Hypothalamus (tissue), 51 donors: ENCODE results near the gene XRCC4.
"Not testable (repeated sequence)": the region's sequence is repeated elsewhere in the genome, so short reads cannot be mapped to it uniquely, and the experiment has no call there.

Experiments used
- DNase-seq, 51 donors: peaks; one replicate each; lab custom pipeline; 2025; lab: John Stamatoyannopoulos, UW

XRCC4 gene

GRCh38 chr5:83253720-83254119 is 176.4 kb downstream of the XRCC4 start:
- DNase-seq, result peak in 8 of 51 donors; percentile 1 to 39 (median 8)

DNA sequence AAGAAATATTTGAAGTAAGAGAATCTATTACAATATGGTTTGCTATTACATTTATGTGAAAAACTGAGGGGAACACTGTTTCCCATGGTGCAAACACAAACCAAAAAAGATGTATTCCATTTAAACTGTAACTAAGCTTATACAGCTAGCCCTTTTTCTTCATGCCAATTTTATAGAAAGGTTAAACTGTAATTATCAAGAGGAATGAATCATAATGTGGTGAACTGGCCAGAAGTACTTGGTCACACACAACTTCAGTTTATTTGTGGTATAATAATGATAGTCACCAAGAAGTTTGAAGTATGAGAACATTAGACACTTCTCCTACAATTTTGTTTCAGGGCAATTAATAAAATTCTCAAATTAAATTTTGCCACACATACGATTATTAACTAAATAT is 177.9 kb downstream of the XRCC4 start:
- DNase-seq, result no peak

DNA sequence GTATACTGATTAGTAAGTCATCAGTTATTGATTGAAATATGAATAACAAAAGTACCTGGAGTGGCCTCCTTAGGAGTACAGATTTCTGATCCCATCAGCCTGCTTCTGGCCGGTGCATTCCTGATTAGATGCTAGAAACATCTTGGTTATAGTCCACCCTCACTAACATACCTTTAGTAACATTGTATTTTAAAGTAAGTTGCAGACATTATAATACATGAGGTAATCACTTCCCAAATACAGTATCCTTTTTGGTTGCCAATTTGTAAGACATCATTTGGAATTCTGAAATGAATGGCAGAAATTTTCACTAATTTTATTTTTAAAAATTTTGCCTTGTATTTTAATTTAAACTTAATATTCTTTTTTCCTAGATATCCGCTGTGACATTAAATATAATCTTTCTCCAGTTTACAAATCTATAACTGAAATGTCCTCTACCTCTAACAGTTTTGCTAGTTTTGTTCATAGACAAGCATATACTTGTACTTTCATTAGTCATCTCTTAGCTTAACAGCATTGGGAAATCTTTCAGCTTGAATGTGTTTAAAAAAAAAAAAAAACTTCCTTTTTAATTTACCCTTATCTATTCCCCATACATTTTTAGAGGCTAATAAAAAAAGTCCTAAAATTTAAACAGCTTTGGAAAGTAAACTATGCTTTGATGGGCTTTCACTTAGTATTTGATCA is 178.9 kb downstream of the XRCC4 start:
- DNase-seq, result no peak

DNA sequence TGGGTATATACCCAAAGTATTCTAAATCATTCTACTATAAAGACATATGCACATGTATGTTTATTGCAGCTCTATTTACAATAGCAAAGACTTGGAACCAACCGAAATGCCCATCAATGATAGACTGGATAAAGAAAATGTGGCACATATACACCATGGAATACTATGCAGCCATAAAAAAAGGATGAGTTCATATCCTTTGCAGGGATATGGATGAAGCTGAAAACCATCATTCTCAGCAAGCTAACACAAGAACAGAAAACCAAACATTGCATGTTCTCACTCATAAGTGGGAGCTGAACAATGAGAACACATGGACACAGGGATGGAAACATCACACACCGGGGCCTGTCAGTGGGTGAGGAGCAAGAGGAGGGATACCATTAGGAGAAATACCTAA is 180.3 kb downstream of the XRCC4 start:
- not testable (repeated sequence) for DNase-seq

DNA sequence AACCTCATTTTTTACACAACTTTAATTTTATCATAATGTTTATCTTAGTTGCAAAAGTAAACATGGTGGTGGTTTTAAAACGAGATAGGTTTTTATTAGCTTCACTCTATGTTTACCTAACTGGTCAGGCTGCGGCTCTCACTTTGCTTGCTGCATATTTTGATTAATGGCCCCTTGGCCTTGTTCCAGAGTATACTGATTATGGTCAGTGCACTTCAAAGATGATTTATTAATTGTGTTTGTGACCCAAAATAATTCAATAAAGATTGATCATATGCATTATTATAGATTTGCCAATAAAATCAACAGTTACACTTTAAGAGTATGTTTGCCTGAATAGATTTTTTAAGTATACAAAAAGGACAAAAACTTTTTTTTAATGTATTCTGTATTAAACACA is 188.0 kb downstream of the XRCC4 start:
- DNase-seq, result no peak

- DNase-seq, result no peak
These were observed 193.0 kb downstream of the XRCC4 start for GRCh38 chr5:83270311-83270710.

- no peak for DNase-seq
These were observed 199.8 kb downstream of the XRCC4 start for GRCh38 chr5:83277154-83277553.

GRCh38 chr5:83277953-83278352 is 200.6 kb downstream of the XRCC4 start:
- no peak for DNase-seq

- no peak for DNase-seq
These were observed 203.8 kb downstream of the XRCC4 start for GRCh38 chr5:83281176-83281575.

GRCh38 chr5:83281658-83282057 is 204.3 kb downstream of the XRCC4 start:
- no peak for DNase-seq

- no peak for DNase-seq
These were observed 206.4 kb downstream of the XRCC4 start for GRCh38 chr5:83283761-83284160.

- DNase-seq, result no peak
These were observed 208.5 kb downstream of the XRCC4 start for GRCh38 chr5:83285661-83286398.

DNA sequence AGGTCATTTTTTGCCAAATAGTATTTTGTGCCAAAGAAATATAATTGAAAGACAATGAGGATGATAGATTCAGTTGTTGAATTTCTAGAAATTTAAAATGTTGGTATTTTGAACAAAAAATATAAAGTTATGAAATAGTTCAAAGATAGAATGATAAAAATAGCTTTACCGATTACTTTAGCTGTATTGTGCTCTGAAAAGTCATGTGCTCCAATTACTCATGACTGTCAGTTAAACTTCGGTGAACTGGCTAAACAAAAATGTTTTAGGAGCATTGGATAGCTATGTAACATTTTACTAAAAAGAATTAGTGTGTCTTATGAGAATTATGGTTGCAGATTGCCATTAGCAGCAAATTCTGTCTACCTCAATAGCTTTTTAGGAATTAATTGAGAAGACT is 216.9 kb downstream of the XRCC4 start:
- no peak for DNase-seq

GRCh38 chr5:83299353-83299752 is 222.0 kb downstream of the XRCC4 start:
- no peak for DNase-seq

DNA sequence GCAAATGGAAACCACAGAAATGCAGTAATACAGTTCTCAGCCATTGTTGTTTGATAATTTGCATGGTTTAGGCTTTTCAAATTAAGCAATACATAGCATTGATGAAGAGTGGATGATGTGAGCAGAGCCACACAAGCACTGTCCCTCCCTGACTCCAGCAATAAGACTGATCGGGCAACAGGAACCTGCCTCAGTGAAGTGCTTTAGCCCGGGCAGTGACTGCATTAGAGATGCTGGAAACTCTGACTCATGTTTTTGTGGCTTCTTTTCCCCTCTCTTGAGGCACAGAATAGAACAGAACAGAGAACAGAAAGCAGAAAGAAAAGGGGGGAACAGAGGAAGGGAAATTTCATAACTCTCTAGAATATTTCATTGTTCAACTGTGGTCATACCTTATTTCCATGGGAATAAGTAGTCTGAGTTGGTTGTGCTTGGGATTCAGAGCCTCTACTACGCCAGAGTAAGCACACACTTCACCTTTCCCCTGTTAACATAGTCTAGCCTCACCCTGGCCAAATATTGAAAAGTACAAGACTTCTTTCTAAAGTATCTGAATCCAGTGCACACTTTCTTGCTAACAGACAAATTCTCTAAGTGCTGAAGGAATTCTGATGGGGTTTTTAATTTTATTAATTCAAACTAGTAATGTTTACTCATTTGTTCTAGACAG is 229.4 kb downstream of the XRCC4 start:
- peak in 14 of 51 donors; percentile 1 to 49 (median 8) for DNase-seq

DNA sequence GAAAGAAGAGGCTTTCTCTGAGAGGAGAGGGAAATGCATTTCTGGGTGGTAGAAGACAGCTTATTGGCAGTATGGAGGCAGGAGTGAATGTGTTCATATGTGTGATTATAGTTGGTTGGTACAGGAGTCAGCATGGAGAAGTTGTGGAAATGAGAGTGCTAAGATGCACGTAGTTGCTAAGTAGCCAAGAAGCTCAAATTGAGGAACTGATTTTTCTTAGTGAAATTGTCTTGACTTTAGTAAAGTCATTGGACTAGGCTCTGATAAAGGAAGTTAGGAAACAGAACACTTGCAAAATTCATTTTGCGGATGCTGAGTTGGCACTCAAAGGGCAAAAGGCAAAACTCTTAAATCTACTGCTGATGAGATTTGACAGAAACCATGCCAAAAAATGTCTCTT is 235.3 kb downstream of the XRCC4 start:
- peak in 2 of 51 donors; percentile 2 to 3 for DNase-seq

DNA sequence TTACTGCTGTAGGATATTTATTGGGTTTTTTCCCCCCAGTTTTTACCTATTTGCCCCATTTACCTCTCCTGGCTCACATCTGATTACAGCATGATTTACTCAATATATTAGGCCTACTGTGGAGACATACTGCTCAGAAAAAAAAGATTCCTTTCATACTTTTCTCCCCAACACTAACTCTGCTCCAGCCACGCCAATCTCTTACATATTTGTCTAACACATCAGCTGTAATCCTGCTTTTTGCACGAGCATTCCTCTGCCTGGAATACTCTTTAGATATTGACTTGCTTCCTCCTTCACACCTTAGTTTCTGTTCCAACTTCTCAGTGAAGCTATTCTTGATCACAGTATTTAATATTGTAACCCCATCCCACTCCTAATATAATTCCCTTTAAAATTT is 236.1 kb downstream of the XRCC4 start:
- DNase-seq, result no peak

- no peak for DNase-seq
These were observed 244.2 kb downstream of the XRCC4 start for GRCh38 chr5:83321483-83322055.

GRCh38 chr5:83322273-83322924 is 245.1 kb downstream of the XRCC4 start:
- no peak for DNase-seq

DNA sequence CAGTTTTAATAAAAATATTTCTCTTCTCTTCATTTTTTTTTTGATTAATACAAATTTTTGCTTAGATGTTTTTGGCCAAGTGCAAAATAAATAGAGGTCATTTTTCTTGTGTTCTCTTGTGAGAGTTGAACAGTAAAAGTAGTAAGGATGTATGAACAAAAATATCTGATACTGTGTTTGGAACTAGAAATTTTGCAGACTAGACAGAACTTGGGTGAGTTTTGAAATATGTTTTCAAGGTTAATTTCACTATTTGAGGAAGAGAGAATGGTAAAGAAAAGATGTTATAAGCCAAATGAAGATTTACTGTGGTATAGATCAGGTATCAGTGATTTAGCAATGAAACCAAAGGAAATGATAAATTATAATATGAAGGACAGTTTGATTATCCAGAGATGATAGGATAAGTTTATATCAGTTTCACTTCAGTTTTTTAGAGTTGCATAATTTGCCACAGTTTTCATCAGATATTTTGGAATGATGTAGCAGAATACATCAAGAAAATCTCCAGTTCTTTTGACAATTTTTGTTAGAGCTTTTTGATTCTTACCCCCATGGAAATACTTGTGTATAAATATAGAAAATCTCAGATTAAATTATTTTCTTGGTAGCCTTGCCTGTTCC is 246.3 kb downstream of the XRCC4 start:
- DNase-seq, result no peak
